Astrocyte (in vitro differentiated cells and primary cell): ENCODE results near the gene IQGAP2. TPM values are rescaled to one million over a fixed set of nuclear protein-coding genes. Genes with fewer than 3 reads are reported as not detected.

Experiments used
- DNase-seq: peaks from one replicate; pipeline ENCODE4 v3.0.0-alpha.2; 2010; ENCODE audit warnings: low read depth
- FAIRE-seq: peaks from 2 replicates; lab custom pipeline; 2011; peaks lifted over from hg19 to GRCh38; lab: Jason Lieb, UNC
- H2AFZ ChIP-seq: 2 replicates; pipeline ENCODE4 v1.6.0; 2012; ENCODE audit warnings: low read depth, low read length, inconsistent platforms
- H3K27ac ChIP-seq: 2 replicates; pipeline ENCODE4 v1.5.1; 2011; ENCODE audit warnings: low read depth, low read length, inconsistent platforms
- H3K27me3 ChIP-seq: 2 replicates; pipeline ENCODE4 v1.6.0; 2011; ENCODE audit warnings: low read length, inconsistent platforms; ENCODE audit not compliant: insufficient read depth
- H3K36me3 ChIP-seq: 2 replicates; pipeline ENCODE4 v1.5.1; 2011; ENCODE audit warnings: low read length, inconsistent platforms; ENCODE audit not compliant: insufficient read depth
- H3K4me1 ChIP-seq: 2 replicates; pipeline ENCODE4 v1.5.1; 2011; ENCODE audit warnings: low read length, inconsistent platforms; ENCODE audit not compliant: insufficient read depth
- H3K4me2 ChIP-seq: 2 replicates; pipeline ENCODE4 v1.6.0; 2012; ENCODE audit warnings: low read length, inconsistent platforms
- H3K4me3 ChIP-seq: 2 replicates; pipeline ENCODE4 v1.5.1; 2011; ENCODE audit warnings: low read depth, mild to moderate bottlenecking, low read length, inconsistent platforms; ENCODE audit not compliant: insufficient read depth
- H3K79me2 ChIP-seq: 2 replicates; pipeline ENCODE4 v1.6.0; 2012; ENCODE audit warnings: mild to moderate bottlenecking, low read length, inconsistent platforms; ENCODE audit not compliant: insufficient read depth
- H3K9ac ChIP-seq: 2 replicates; pipeline ENCODE4 v1.6.0; 2012; ENCODE audit warnings: mild to moderate bottlenecking, low read length, inconsistent platforms
- H3K9me3 ChIP-seq: 2 replicates; pipeline ENCODE4 v1.5.1; 2012; ENCODE audit warnings: low read depth, mild to moderate bottlenecking, low read length, inconsistent platforms; ENCODE audit not compliant: insufficient read depth
- H4K20me1 ChIP-seq: 2 replicates; pipeline ENCODE4 v1.6.0; 2012; ENCODE audit warnings: low read length, inconsistent platforms; ENCODE audit not compliant: insufficient read depth
- H3K27ac Mint-ChIP-seq: one replicate; pipeline ENCODE4 v1.8.0; 2021; ENCODE audit warnings: mild to moderate bottlenecking, mixed read lengths; ENCODE audit not compliant: unreplicated experiment
- H3K27me3 Mint-ChIP-seq: one replicate; pipeline ENCODE4 v1.8.0; 2021; ENCODE audit warnings: low read depth, mixed read lengths; ENCODE audit not compliant: unreplicated experiment
- H3K36me3 Mint-ChIP-seq: one replicate; pipeline ENCODE4 v1.8.0; 2021; ENCODE audit warnings: low read depth, mixed read lengths; ENCODE audit not compliant: unreplicated experiment
- H3K4me1 Mint-ChIP-seq: one replicate; pipeline ENCODE4 v1.8.0; 2021; ENCODE audit warnings: low read depth, mixed read lengths; ENCODE audit not compliant: unreplicated experiment
- H3K4me3 Mint-ChIP-seq: one replicate; pipeline ENCODE4 v1.8.0; 2021; ENCODE audit warnings: mild to moderate bottlenecking, moderate library complexity, mixed read lengths; ENCODE audit not compliant: unreplicated experiment
- H3K9me3 Mint-ChIP-seq: one replicate; pipeline ENCODE4 v1.8.0; 2021; ENCODE audit warnings: mild to moderate bottlenecking, mixed read lengths; ENCODE audit not compliant: unreplicated experiment
- EZH2 ChIP-seq: IDR thresholded peaks from 2 replicates; pipeline ENCODE4 v1.6.1; 2012; ENCODE audit warnings: mild to moderate bottlenecking, low read length, inconsistent platforms; ENCODE audit not compliant: insufficient read depth
- total RNA-seq: library from RNA; stranded (reverse); gene quantifications from 2 replicates; pipeline ENCODE4 v1.2.1, GENCODE V29; 2021
- TF ChIP-seq, protein P1 (sequence below): IDR thresholded peaks from 2 replicates; pipeline ENCODE4 v1.5.1; 2011; ENCODE audit warnings: low read depth, mild to moderate bottlenecking, inconsistent platforms, low read length, moderate library complexity; ENCODE audit not compliant: insufficient read depth

Gene IQGAP2
- total RNA-seq, 1 donor from 2014 or later = 2.9 TPM

- H3K27me3 ChIP-seq = no peaks in the 10 kb centered on the region
- Mint-ChIP-seq H3K27ac (no peak overlapping the region), H3K4me3 (no peak overlapping the region), H3K4me1 (no peaks in the 10 kb centered on the region), H3K9me3 (no peaks in the 10 kb centered on the region), H3K36me3 (no peaks in the 10 kb centered on the region), H3K27me3 (peaks cover 6% of the 10 kb centered on the region)
- H3K27ac ChIP-seq = no peak overlapping the region
- no peak overlapping the region for H2AFZ ChIP-seq
- H3K79me2 ChIP-seq = no peaks in the 10 kb centered on the region
- H3K9ac ChIP-seq = no peak overlapping the region
- no peak overlapping the region for H3K4me3 ChIP-seq
- FAIRE-seq (no peak), DNase-seq (no peak)
- H3K9me3 ChIP-seq = no peaks in the 10 kb centered on the region
- TF ChIP-seq, protein P1, sequence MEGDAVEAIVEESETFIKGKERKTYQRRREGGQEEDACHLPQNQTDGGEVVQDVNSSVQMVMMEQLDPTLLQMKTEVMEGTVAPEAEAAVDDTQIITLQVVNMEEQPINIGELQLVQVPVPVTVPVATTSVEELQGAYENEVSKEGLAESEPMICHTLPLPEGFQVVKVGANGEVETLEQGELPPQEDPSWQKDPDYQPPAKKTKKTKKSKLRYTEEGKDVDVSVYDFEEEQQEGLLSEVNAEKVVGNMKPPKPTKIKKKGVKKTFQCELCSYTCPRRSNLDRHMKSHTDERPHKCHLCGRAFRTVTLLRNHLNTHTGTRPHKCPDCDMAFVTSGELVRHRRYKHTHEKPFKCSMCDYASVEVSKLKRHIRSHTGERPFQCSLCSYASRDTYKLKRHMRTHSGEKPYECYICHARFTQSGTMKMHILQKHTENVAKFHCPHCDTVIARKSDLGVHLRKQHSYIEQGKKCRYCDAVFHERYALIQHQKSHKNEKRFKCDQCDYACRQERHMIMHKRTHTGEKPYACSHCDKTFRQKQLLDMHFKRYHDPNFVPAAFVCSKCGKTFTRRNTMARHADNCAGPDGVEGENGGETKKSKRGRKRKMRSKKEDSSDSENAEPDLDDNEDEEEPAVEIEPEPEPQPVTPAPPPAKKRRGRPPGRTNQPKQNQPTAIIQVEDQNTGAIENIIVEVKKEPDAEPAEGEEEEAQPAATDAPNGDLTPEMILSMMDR = no peak
- TF ChIP-seq EZH2 = no peak
- no peaks in the 10 kb centered on the region for H3K36me3 ChIP-seq
- H3K4me1 ChIP-seq = no peaks in the 10 kb centered on the region
- H3K4me2 ChIP-seq = no peak overlapping the region
- no peaks in the 10 kb centered on the region for H4K20me1 ChIP-seq
Measured at GRCh38 chr5:76363352-76364225, 39.5 kb upstream of the IQGAP2 start.

DNA sequence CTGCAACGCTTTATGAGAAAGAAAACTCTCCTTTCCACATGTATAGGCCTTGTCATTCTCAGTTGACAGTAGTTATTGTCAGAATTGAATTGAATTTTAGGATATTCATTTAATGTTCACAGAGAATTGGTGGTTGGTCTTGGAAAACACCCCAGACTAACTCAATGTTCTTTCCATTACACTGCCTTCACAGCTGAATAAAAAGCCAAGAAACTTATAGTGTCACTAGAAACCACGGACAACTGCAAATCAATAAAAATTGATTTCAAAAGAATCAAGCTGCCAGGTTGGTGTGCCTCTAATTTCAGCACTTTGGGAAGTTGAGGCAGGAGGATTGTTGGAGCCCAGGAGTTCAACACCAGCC lies 38.9 kb upstream of the IQGAP2 start:
- no peaks in the 10 kb centered on the region for H3K79me2 ChIP-seq
- no peak overlapping the region for H3K27ac ChIP-seq
- no peak overlapping the region for H2AFZ ChIP-seq
- no peak overlapping the region for H3K4me3 ChIP-seq
- no peak overlapping the region for H3K4me3 Mint-ChIP-seq
- peaks cover 6% of the 10 kb centered on the region for H3K27me3 Mint-ChIP-seq
- TF ChIP-seq, protein P1 = no peak
- TF ChIP-seq EZH2 = no peak
- H3K36me3 ChIP-seq = no peaks in the 10 kb centered on the region
- no peak overlapping the region for H3K9ac ChIP-seq
- FAIRE-seq (no peak), DNase-seq (no peak)
- H3K4me1 Mint-ChIP-seq = no peaks in the 10 kb centered on the region
- no peaks in the 10 kb centered on the region for H3K36me3 Mint-ChIP-seq
- H3K4me2 ChIP-seq = no peak overlapping the region
- H4K20me1 ChIP-seq = no peaks in the 10 kb centered on the region
- no peaks in the 10 kb centered on the region for H3K9me3 Mint-ChIP-seq
- H3K9me3 ChIP-seq = no peaks in the 10 kb centered on the region
- no peaks in the 10 kb centered on the region for H3K27me3 ChIP-seq
- no peaks in the 10 kb centered on the region for H3K4me1 ChIP-seq
- no peak overlapping the region for H3K27ac Mint-ChIP-seq

- Mint-ChIP-seq H3K27me3 (peaks cover 4% of the 10 kb centered on the region), H3K27ac (no peak overlapping the region), H3K4me3 (no peak overlapping the region), H3K4me1 (no peaks in the 10 kb centered on the region), H3K9me3 (no peaks in the 10 kb centered on the region), H3K36me3 (no peaks in the 10 kb centered on the region)
- no peak overlapping the region for H2AFZ ChIP-seq
- FAIRE-seq (no peak), DNase-seq (no peak)
- no peak overlapping the region for H3K9ac ChIP-seq
- H3K4me1 ChIP-seq = no peaks in the 10 kb centered on the region
- H4K20me1 ChIP-seq = no peaks in the 10 kb centered on the region
- no peak overlapping the region for H3K4me2 ChIP-seq
- H3K27ac ChIP-seq = no peak overlapping the region
- H3K9me3 ChIP-seq = no peaks in the 10 kb centered on the region
- H3K79me2 ChIP-seq = no peaks in the 10 kb centered on the region
- no peak for TF ChIP-seq EZH2
- TF ChIP-seq, protein P1 = no peak
- no peaks in the 10 kb centered on the region for H3K27me3 ChIP-seq
- H3K4me3 ChIP-seq = no peak overlapping the region
- no peaks in the 10 kb centered on the region for H3K36me3 ChIP-seq
Measured at GRCh38 chr5:76365561-76365960, 37.5 kb upstream of the IQGAP2 start.
